ENCODE measurements around the gene SLC6A4.
A peak's percentile ranks its signal among the peaks of the same experiment; 100 is the strongest.
"Not testable (repeated sequence)": the region's sequence is repeated elsewhere in the genome, so short reads cannot be mapped to it uniquely, and the experiment has no call there.

SLC6A4 gene

GRCh38 chr17:30238387-30239088 lies 3.0 kb upstream of the SLC6A4 start:
- no peak for DNase-seq

- no peak for DNase-seq
Measured at GRCh38 chr17:30238003-30238344, 2.5 kb upstream of the SLC6A4 start.

GRCh38 chr17:30237296-30238002 lies 2.0 kb upstream of the SLC6A4 start:
- DNase-seq, result no peak

GRCh38 chr17:30236766-30237165 lies 1.3 kb upstream of the SLC6A4 start:
- DNase-seq, result peak; percentile 9

GRCh38 chr17:30236297-30236624 lies 764 bp upstream of the SLC6A4 start:
- no peak for DNase-seq

- DNase-seq, result no peak
Measured at GRCh38 chr17:30234964-30235363, 533 bp downstream of the SLC6A4 start.

GRCh38 chr17:30234296-30234695 lies 1.2 kb downstream of the SLC6A4 start:
- DNase-seq, result no peak

GRCh38 chr17:30232824-30233427 lies 2.6 kb downstream of the SLC6A4 start:
- no peak for DNase-seq

- DNase-seq, result no peak
Measured at GRCh38 chr17:30232015-30232823, 3.3 kb downstream of the SLC6A4 start.

GRCh38 chr17:30230596-30231125 lies 4.8 kb downstream of the SLC6A4 start:
- no peak for DNase-seq

- DNase-seq, result not testable (repeated sequence)
Measured at GRCh38 chr17:30230009-30230408, 5.5 kb downstream of the SLC6A4 start.

GRCh38 chr17:30229012-30229411 lies 6.5 kb downstream of the SLC6A4 start:
- no peak for DNase-seq

- no peak for DNase-seq
Measured at GRCh38 chr17:30228011-30228410, 7.5 kb downstream of the SLC6A4 start.

- DNase-seq, result no peak
Measured at GRCh38 chr17:30226878-30227277, 8.6 kb downstream of the SLC6A4 start.

GRCh38 chr17:30225919-30226553 lies 9.5 kb downstream of the SLC6A4 start:
- DNase-seq, result no peak

GRCh38 chr17:30225112-30225511 lies 10.4 kb downstream of the SLC6A4 start:
- no peak for DNase-seq

GRCh38 chr17:30224419-30224960 lies 11.0 kb downstream of the SLC6A4 start:
- DNase-seq, result no peak

GRCh38 chr17:30222721-30223175 lies 12.7 kb downstream of the SLC6A4 start:
- DNase-seq, result no peak

GRCh38 chr17:30222251-30222650 lies 13.2 kb downstream of the SLC6A4 start:
- DNase-seq, result no peak

- no peak for DNase-seq
Measured at GRCh38 chr17:30221346-30221745, 14.2 kb downstream of the SLC6A4 start.

- DNase-seq, result no peak
Measured at GRCh38 chr17:30220414-30220813, 15.1 kb downstream of the SLC6A4 start.

- no peak for DNase-seq
Measured at GRCh38 chr17:30219833-30220232, 15.7 kb downstream of the SLC6A4 start.
